HG03342 (cell line): ENCODE results near the gene GTF3C6.
"Not testable (repeated sequence)": the region's sequence is repeated elsewhere in the genome, so short reads cannot be mapped to it uniquely, and the experiment has no call there.

ENCODE experiments used
- ATAC-seq: cut with Tn5 transposase; IDR thresholded peaks from one replicate; pipeline ENCODE4 v1.9.1; 2021; ENCODE audit warnings: mild to moderate bottlenecking, moderate library complexity; ENCODE audit not compliant: unreplicated experiment

The GTF3C6 gene

GRCh38 chr6:110958329-110959192 is at the start of gene GTF3C6:
TSS of gene GTF3C6 (plus strand) at chr6:110958706. CDS start at chr6:110958770, 64 bp downstream.
- peak; percentile 97 for ATAC-seq

DNA sequence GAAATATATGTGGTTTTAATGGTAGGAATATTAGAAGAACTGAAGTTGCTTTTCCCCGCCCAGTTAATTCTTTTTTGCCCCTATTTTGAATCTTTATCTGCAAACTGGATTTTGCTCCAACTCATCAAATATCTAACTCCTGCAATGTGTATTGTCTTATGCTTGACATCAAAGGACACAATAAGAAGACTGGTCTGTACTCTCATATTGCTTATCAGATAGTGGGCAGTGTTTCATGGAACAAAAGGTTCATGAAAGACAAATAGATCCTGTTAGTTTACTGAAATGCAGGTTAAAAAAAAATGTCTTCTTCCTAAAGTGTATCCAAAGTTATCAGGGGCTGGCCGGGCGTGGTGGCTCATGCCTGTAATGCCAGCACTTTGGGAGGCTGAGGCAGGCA is 27.7 kb upstream of the GTF3C6 start:
- ATAC-seq = no peak

- no peak for ATAC-seq
These were observed 24.6 kb upstream of the GTF3C6 start for GRCh38 chr6:110933912-110934311.

DNA sequence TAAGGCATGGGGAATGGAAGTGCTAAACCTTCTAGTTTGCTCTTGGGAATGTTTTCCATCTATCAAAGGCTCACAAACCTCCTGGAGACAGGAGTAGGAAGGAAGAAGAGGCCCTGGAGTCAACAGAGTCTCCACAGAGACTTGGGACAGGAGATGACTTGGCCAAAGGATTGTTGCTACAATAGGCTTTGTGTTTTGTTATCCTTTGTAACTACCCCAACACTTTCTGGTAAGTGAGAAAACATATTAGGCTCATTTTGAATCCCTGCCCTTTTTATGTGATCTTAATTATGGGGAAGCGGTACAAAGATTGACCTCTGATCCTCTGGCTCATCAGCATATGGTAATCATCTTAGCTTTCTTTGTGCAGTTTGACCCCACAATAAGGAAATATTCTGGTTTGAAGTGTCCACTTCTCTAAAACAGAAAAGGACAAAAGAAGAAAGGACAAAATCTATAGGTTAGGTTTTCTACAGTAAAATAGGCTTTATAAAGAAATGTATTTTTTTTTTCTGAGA is 24.1 kb upstream of the GTF3C6 start:
- no peak for ATAC-seq

DNA sequence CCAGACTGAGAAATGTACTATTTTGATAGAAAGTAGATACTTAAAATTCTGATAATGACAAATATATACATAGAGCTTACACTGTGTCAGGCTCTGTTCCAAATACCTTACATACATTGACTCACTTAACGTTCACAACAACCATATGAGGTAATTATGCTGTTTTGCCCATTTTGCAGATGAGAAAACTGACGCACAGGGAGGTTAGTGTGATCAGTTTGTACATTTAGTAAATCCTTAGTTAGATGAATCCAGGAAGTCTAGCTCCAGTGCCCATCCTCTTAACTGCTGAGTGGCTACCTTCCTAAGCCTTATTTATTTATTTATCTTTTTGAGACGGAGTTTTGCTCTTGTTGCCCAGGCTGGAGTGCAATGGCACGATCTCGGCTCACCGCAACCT is 23.3 kb upstream of the GTF3C6 start:
- ATAC-seq = no peak

- no peak for ATAC-seq
These were observed 20.3 kb upstream of the GTF3C6 start for GRCh38 chr6:110938171-110938570.

DNA sequence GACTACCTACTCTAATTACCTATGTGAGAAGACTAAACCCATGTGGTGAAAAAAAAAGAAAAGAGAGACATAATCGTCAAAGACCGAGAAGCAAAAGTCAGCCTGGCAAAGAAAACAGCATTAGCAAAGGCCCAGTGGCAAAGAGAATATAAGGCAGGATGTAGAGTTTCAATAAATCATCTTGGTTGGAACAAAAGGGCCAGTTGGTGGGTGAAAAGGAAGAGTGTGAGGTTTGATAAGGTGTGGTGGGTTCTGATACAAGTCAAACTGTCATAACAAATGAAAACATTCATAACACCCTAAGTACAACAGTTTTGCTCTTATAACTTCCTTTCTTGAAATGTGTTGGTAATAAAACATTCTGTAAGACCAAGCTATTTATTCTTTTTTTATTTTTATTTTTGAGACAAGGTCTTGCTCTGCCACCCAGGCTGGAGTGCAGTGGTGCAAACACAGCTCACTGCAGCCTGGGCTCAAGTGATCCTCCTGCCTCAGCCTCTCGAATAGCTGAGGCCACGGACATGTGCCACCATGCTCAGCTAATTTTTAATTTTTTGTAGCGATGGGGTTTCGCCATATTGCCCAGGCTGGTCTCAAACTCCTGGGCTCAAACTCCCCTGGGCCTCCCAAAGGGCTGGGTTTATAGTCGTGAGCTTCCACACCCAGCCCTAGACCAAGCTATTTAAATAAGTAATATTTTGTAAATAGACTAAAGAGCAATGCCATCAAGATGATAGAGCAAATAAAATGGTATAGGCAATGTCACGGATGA is 18.9 kb upstream of the GTF3C6 start:
- ATAC-seq = no peak

DNA sequence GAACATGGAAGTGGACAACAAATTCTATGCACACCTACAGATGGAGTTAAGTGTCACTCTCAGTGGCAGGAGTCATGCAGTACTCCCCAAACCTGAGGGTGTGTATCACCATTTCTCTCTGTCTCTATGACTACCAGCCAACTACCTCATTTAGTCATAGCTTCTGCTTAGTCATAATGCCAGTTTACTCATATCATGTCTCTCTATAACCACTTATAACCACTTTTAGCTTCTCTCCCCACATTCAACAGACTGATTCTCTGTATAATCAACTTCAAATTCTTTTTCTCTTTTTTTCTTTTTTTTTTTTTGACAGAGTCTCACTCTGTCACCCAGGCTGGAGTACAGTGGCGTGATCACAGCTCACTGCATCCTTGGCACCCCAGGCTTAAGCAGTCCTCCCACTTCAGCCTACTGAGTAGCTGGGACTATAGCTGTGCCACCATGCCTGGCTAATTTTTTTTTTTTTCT is 13.8 kb upstream of the GTF3C6 start:
- peak; percentile 100 for ATAC-seq

GRCh38 chr6:110946498-110946897 is 12.0 kb upstream of the GTF3C6 start:
- no peak for ATAC-seq

DNA sequence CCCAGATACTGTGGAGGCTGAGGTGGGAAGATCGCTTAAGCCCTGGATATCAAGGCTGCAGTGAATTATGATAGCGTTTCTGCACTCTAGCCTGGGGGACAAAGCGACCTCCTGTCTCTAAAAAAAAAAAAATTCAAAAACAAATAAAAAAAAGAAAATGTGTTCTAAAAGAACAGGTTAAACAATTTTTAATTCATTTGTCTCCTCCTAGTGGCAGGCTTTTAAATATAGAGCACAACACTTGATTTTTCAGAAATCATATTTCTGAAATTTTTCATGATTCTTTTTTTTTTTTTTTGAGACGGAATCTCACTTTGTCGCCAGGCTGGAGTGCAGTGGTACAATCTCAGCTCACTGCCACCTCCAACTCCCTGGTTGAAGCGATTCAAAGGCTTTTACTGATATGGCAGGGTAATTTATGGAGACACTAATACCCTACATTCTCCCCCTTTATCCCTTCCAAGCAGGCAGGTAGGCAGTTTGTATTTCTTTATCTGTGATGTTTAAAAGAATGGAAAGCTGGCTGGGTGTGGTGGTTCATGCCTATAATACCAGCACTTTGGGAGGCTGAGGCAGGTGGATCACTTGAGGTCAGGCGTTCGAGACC is 8.7 kb upstream of the GTF3C6 start:
- no peak for ATAC-seq

GRCh38 chr6:110950440-110950839 is 8.1 kb upstream of the GTF3C6 start:
- no peak for ATAC-seq

- ATAC-seq = no peak
These were observed 7.5 kb upstream of the GTF3C6 start for GRCh38 chr6:110951008-110951407.

DNA sequence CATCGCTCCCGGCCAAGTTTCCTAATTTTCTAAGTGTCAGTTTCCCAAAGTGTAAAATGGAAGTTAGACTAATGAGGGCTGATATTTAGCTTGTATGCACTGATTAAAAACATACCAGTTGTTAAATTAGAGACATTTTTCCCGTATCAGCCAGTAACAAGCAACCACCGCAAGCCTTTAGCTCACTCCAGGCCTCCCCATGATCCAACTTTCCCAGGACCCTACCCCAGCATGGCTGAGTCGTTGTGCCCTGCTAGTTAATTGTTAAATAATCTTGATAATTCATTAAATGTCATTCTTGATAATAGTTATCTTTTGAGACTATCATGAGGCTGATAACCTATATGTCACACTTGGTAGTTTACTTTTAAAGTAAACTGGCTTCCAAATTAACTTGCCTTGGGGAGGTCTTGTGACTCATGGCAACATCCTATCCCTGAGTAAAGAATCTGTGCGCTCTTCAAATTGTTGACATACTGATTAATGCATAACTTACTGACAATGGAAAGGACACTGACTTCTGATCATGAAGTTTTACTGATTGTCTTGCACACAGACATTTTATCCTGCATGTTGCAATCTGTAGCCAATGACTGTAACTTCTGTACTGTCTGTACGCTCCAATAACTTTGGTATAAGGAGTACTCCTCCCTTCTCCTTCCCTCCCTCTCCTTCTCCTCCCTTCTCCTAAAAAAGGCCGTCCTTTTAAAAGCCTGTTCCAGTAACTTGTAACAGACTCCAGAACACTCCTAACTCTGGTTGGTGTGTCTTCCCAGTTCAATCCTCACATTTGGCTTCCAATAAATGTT is 6.3 kb upstream of the GTF3C6 start:
- ATAC-seq = no peak

- no peak for ATAC-seq
These were observed 4.7 kb upstream of the GTF3C6 start for GRCh38 chr6:110953633-110954303.

DNA sequence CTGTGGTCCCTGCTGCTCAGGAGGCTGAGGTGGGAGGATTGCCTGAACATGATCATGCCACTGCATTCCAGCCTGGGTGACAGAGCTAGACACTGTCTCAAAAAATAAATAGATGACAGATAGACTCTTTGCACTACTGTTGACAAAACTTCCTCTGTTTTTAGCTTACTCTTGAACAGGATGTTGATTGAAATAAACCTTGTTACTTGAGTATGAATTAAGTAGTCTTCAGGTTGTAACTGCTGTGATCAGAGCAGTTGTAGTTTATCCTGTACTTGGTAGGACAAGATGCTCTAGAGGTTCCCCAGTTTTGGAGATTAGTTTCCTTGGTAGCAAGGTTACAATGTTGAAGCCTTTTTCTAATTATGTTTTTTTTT is 1.5 kb downstream of the GTF3C6 start:
- ATAC-seq = no peak

DNA sequence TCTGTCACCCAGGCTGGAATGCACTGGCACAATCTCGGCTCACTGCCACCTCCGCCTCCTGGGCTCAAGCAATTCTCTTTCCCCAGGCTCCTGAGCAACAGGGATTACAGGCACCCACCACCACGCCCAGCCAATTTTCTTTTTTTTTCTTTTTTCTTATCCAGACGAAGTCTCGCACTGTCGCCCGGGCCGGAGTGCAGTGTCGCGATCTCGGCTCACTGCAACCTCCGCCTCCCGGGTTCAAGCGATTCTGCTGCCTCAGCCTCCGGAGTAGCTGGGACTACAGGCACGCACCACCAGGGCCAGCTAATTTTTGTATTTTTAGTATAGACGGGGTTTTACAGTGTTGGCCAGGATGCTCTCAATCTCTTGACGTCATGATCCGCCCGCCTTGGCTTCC is 4.1 kb downstream of the GTF3C6 start:
- ATAC-seq = not testable (repeated sequence)

DNA sequence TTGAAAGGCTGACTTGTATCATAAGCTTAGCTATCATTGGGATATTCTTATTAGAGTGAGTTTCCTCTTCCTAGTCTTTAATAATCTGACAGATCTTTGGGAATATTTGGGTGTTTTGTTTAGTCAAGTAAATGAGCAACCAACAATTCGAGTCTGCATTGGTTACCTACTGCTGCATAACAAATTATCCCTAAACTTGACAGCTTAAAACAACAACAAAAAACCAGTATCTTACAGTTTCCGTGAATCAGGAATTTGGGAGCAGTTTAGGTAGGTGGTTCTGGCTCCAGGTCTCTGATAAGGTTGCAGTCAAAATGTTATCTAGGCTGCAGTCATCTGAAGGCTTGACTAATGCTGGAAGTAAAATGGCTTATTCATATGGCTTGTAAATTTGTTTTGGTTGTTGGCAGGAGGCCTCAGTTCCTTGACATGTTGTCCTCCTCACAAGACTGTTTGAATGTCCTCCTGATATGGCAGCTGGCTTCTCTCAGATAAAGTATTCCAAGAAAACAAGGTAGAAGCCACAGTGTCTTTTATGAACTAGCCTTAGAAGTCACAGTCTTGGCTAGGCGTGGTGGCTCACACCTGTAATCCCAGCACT is 7.2 kb downstream of the GTF3C6 start:
- ATAC-seq = no peak

GRCh38 chr6:110968661-110969060 is 10.2 kb downstream of the GTF3C6 start:
- ATAC-seq = not testable (repeated sequence)

GRCh38 chr6:110971468-110971867 is 13.0 kb downstream of the GTF3C6 start:
- ATAC-seq = no peak

- no peak for ATAC-seq
These were observed 18.1 kb downstream of the GTF3C6 start for GRCh38 chr6:110976575-110976974.
